Calu3 (cell line): ENCODE measurements around the gene SLC7A6. TPM values are rescaled to one million over a fixed set of nuclear protein-coding genes. Genes with fewer than 3 reads are reported as not detected.

ENCODE experiments used
- BruUV-seq: library from RNA; stranded (reverse); fragments of 400-500 nt; replicated peaks from 2 replicates; lab custom pipeline; 2021; lab: Mats Ljungman, UMichigan
- CTCF ChIA-PET: fragments of 300-600 bp; sonication (Branson Sonifier 250); formaldehyde crosslinking; loops from one replicate; lab custom pipeline; 2022; ENCODE audit warnings: antibody characterized with exemption; lab: Charles Lee
- DNase-seq: peaks from one replicate; pipeline ENCODE4 v3.0.0; 2022
- H3K27ac Mint-ChIP-seq: one replicate; pipeline ENCODE4 v1.8.0; 2022; ENCODE audit warnings: mixed read lengths; ENCODE audit not compliant: unreplicated experiment
- H3K27me3 Mint-ChIP-seq: one replicate; pipeline ENCODE4 v1.8.0; 2022; ENCODE audit warnings: mixed read lengths; ENCODE audit not compliant: unreplicated experiment
- H3K36me3 Mint-ChIP-seq: one replicate; pipeline ENCODE4 v1.8.0; 2022; ENCODE audit warnings: mild to moderate bottlenecking, moderate library complexity, mixed read lengths; ENCODE audit not compliant: insufficient read depth, unreplicated experiment
- H3K4me1 Mint-ChIP-seq: one replicate; pipeline ENCODE4 v1.8.0; 2022; ENCODE audit warnings: mild to moderate bottlenecking, low read depth, mixed read lengths; ENCODE audit not compliant: unreplicated experiment
- H3K4me3 Mint-ChIP-seq: one replicate; pipeline ENCODE4 v1.8.0; 2022; ENCODE audit warnings: mild to moderate bottlenecking, low read depth, moderate library complexity, mixed read lengths; ENCODE audit not compliant: unreplicated experiment
- H3K9me3 Mint-ChIP-seq: one replicate; pipeline ENCODE4 v1.8.0; 2022; ENCODE audit warnings: low read depth, mixed read lengths; ENCODE audit not compliant: unreplicated experiment
- CTCF ChIP-seq: fragments of 200-600 bp; IDR thresholded peaks from one replicate; pipeline ENCODE4 v1.8.0; 2022; ENCODE audit warnings: antibody characterized with exemption; ENCODE audit not compliant: unreplicated experiment
- intact Hi-C: fragments of 100-400 bp; cut with micrococcal nuclease; formaldehyde crosslinking; loops from one replicate; pipeline ENCODE4 v1.10.0; 2022; ENCODE audit not compliant: unreplicated experiment
- total RNA-seq: library from RNA; stranded (reverse); gene quantifications from 2 replicates; pipeline ENCODE4 v1.2.3, GENCODE V29; 2022

Gene SLC7A6
- total RNA-seq, 1 experiment from 2014 or later = 45.4 TPM

- Mint-ChIP-seq H3K4me3 (no peak overlapping the region), H3K27me3 (no peaks in the 10 kb centered on the region), H3K36me3 (peaks cover 19% of the 10 kb centered on the region), H3K4me1 (no peaks in the 10 kb centered on the region), H3K9me3 (no peaks in the 10 kb centered on the region), H3K27ac (no peak overlapping the region)
- BruUV-seq = no TSS peak
- CTCF ChIA-PET = no interaction called here
- intact Hi-C loops = no loop called here
- no peak for TF ChIP-seq CTCF
- no peak for DNase-seq
Measured at GRCh38 chr16:68342620-68343019, 78.3 kb downstream of the SLC7A6 start.

GRCh38 chr16:68343137-68343536, 78.8 kb downstream of the SLC7A6 start:
- DNase-seq = no peak
- peaks cover 19% of the 10 kb centered on the region for H3K36me3 Mint-ChIP-seq
- intact Hi-C loops = no loop called here
- no peak overlapping the region for H3K27ac Mint-ChIP-seq
- no TSS peak for BruUV-seq
- no peaks in the 10 kb centered on the region for H3K27me3 Mint-ChIP-seq
- CTCF ChIA-PET = no interaction called here
- no peak for TF ChIP-seq CTCF
- H3K4me1 Mint-ChIP-seq = no peaks in the 10 kb centered on the region
- H3K9me3 Mint-ChIP-seq = no peaks in the 10 kb centered on the region
- H3K4me3 Mint-ChIP-seq = no peak overlapping the region

GRCh38 chr16:68344252-68344651, 79.9 kb downstream of the SLC7A6 start:
- no peak for DNase-seq
- CTCF ChIA-PET = no interaction called here
- peaks cover 19% of the 10 kb centered on the region for H3K36me3 Mint-ChIP-seq

GRCh38 chr16:68345351-68345810, 81.1 kb downstream of the SLC7A6 start:
- TF ChIP-seq CTCF = no peak
- intact Hi-C loops = no loop called here
- Mint-ChIP-seq H3K27me3 (no peaks in the 10 kb centered on the region), H3K36me3 (peaks cover 19% of the 10 kb centered on the region), H3K9me3 (no peaks in the 10 kb centered on the region), H3K4me3 (no peak overlapping the region), H3K4me1 (no peaks in the 10 kb centered on the region), H3K27ac (no peak overlapping the region)
- DNase-seq = no peak
- BruUV-seq = no TSS peak
- CTCF ChIA-PET = no interaction called here

More at GRCh38 chr16:68344252-68344651, 79.9 kb downstream of the SLC7A6 start:
- Mint-ChIP-seq H3K4me1 (no peaks in the 10 kb centered on the region), H3K27me3 (no peaks in the 10 kb centered on the region), H3K27ac (no peak overlapping the region), H3K9me3 (no peaks in the 10 kb centered on the region), H3K4me3 (no peak overlapping the region)
- intact Hi-C loops = no loop called here
- BruUV-seq = no TSS peak
- TF ChIP-seq CTCF = no peak
